Measurements from ENCODE around the gene MANSC4.
"Not testable (repeated sequence)": the region's sequence is repeated elsewhere in the genome, so short reads cannot be mapped to it uniquely, and the experiment has no call there.

MANSC4 gene

DNA sequence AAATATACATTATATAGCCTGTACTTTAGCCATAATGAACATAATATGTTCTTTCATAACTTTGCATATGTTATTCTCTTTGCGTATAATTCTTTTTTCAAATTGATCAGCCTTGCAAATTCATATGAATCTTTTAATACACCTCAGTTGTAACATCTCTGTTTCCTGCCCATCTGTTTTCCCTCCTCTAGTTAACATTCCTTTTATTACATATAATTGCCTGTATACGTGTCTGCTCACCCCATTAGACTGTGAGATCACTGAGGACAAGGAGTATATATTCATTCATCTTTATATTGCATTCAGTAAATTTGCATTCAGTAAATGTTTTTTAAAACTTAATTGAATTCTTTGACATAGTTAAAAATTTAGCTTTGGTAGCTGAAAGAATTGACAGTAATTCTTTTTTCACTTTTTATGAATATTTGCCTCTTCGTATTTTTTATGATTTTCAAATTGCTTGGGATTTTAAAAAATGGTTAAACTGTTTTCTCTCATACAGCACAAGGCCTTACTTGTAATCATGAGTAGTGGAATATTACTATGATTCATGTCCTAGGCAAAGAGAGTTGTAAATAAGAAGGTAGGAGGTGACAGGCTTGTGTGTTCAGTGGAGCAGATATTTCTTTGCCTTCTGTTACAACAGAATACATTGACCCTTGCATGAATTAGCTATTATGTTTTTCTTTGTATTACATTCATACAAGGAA, 32.8 kb downstream of the MANSC4 start:
- DNase-seq, result no peak

- not testable (repeated sequence) for DNase-seq
These were observed 34.3 kb downstream of the MANSC4 start for GRCh38 chr12:27745734-27746133.

DNA sequence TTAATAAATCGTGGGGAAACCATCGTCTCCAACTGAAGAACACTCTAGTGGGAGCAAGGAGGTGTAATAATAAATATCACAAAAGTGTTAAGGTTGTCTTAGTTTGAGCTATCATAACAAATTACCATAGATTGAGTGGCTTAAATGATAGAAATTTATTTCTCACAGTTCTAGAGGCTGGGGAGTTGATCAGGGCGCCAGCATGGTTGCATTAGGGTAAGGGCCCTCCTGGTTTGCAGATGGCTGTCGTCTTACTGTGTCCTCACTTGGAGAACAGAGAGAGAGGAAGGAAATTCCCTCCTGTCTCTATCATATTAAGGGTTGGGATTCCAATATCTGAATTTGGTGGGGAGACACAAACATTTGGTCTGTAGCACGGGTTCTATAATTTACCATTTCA, 36.4 kb downstream of the MANSC4 start:
- DNase-seq, result no peak

DNA sequence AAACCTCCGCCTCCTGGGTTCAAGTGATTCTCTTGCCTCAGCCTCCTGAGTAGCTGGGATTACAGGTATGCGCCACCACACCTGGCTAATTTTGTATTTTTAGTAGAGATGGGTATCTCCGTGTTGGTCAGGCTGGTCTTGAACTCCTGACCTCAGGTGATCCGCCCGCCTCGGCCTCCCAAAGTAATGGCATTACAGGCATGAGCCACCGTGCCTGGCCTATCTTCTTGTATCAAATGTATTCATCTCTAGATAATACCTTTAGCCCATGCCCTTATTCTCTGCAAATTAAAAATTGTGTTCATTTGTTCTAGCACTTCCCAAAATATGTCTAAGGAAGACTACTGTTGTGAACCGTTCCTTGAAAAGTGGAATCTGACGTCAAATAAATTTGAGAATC, 45.7 kb downstream of the MANSC4 start:
- DNase-seq, result not testable (repeated sequence)

DNA sequence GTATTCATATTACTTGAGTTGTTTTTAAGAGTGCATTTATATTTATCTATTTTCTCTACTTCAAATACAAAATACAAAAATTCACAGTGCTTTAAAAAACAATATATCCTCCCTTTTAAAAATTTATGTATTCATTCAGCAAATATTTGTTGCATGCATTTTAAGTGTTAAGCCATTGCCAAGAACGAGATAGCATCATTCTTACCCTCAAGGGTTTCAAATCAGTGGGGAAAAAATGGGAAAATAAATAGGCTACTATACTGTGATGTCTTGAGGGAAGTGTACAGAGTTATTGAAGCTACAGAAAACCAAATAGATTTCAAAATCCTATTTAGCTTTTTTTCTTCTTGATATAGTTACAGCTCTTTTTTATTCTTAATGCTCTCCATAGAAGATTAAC, 46.2 kb downstream of the MANSC4 start:
- no peak for DNase-seq

DNA sequence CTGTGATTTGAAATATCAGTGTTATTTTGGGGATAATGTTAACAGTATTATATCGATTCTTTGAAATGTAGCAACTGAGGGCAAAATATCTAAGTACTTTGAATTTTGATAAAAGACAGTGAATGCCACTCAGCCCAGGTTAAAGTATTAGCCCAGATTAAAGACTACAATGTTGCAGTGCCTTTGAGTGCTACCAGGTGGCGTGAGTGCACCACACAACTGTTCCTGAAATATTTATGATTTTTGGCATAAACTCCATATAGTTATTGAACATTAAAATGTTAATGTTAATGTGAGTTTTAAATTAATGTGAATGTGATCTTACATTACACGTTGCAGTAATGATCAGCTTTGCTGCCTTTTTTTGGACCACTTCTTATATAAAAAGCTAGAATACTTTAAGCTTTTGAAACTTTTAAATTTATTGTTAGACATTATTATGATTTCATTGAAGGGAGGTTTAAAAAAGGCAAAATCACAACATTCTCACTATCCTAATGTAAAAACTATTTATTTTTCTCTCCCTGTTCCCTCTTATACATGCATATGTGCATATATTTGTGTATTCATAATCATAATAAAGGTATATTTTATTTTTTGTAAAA, 46.9 kb downstream of the MANSC4 start:
- DNase-seq, result peak; percentile 19

GRCh38 chr12:27732281-27732680, 47.8 kb downstream of the MANSC4 start:
- no peak for DNase-seq

GRCh38 chr12:27730097-27730588, 49.9 kb downstream of the MANSC4 start:
- DNase-seq, result no peak

- DNase-seq, result no peak
These were observed 56.8 kb downstream of the MANSC4 start for GRCh38 chr12:27723212-27723611.

Data from inflammatory macrophage treated with lipopolysaccharide for 4 hours (primary cell).